Neural progenitor cell (in vitro differentiated cells): ENCODE measurements around the gene ERICH6.

Experiments
- EZH2 ChIP-seq: fragments of 200-600 bp; sonication (generic); IDR thresholded peaks from 2 replicates; pipeline ENCODE4 v1.6.1; 2017; ENCODE audit warnings: antibody characterized with exemption, mild to moderate bottlenecking, moderate library complexity
- EZH2phosphoT487 ChIP-seq: fragments of 200-600 bp; sonication (generic); IDR thresholded peaks from 2 replicates; pipeline ENCODE4 v1.6.1; 2017; ENCODE audit warnings: antibody characterized with exemption
- TF ChIP-seq, protein P1 (sequence below): fragments of 200-600 bp; sonication (generic); IDR thresholded peaks from 2 replicates; pipeline ENCODE4 v1.5.1; 2017; ENCODE audit warnings: antibody characterized with exemption, mild to moderate bottlenecking

DNA sequence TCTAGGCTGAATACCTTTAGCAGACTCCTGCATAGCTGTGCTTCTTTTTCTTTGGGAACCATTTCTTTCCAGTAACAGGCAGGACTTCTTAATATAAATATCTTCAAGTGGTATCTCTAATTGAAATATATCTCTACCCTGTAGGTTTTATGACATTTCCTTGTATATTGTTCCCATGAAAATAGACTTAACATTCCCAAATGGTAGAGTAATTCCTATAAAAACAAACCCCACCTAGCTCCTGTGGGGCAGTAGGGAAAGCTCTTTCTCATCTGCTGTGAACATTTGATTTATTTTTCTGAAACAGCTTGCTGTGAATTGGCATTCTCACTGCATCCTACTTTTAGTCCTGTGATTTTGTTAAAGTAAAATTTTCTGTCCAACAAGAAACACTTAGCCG lies 79.8 kb downstream of the ERICH6 start:
- TF ChIP-seq, protein P1, sequence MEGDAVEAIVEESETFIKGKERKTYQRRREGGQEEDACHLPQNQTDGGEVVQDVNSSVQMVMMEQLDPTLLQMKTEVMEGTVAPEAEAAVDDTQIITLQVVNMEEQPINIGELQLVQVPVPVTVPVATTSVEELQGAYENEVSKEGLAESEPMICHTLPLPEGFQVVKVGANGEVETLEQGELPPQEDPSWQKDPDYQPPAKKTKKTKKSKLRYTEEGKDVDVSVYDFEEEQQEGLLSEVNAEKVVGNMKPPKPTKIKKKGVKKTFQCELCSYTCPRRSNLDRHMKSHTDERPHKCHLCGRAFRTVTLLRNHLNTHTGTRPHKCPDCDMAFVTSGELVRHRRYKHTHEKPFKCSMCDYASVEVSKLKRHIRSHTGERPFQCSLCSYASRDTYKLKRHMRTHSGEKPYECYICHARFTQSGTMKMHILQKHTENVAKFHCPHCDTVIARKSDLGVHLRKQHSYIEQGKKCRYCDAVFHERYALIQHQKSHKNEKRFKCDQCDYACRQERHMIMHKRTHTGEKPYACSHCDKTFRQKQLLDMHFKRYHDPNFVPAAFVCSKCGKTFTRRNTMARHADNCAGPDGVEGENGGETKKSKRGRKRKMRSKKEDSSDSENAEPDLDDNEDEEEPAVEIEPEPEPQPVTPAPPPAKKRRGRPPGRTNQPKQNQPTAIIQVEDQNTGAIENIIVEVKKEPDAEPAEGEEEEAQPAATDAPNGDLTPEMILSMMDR: no peak
- no peak for TF ChIP-seq EZH2
- no peak for TF ChIP-seq EZH2phosphoT487
